ENCODE measurements around the gene ASAP2. TPM values are rescaled to one million over a fixed set of nuclear protein-coding genes. Genes with fewer than 3 reads are reported as not detected.

ASAP2 gene
- polyA plus RNA-seq, 1 donor from 2014 or later = 41.0 TPM

DNA sequence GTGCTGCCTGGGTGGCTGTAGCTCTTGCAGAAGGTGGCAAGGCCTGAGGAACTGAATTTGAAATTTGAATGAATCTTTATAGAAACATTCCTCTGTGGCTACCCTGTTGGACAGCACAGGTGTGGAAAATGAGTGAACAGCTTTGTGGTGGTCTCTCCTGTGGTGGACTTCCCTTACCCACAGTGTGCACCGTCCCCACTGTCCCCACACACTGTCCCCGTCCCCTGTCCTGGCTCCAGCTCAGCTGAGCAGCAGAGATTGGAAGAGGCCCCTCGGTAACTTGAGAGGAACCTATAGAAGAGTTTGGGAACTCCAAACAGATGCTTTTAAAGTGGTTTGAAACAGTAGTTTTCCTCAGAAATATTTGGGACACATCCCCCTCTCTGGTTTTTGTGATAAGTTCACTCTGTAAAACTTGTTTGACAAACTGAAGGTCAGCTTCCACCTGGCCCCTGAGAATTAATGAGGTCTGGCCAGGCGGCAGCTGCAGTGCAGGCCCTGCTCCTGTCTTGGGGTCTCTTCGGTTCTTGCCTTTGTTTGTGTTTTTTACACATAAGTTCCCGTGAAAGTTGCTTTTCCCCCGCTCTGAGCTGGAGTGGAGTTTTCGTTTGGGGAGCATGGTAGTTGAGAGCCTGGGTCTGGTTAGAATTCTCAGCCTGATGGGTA, 63.2 kb downstream of the ASAP2 start:
- H3K9me2 ChIP-seq (ENCODE audit: insufficient read depth, low read length) = no peaks in the 10 kb centered on the region
- H3K9ac ChIP-seq (ENCODE audit: low read length) = no peak overlapping the region
- no peak overlapping the region for H3K4me2 ChIP-seq (ENCODE audit: low read length)
- no peaks in the 10 kb centered on the region for H3K36me3 ChIP-seq (ENCODE audit: insufficient read depth, low read length)
- no peak overlapping the region for H3K4me3 ChIP-seq (ENCODE audit: low read length)
- no peaks in the 10 kb centered on the region for H3F3A ChIP-seq (ENCODE audit: insufficient read depth, low read length, poor library complexity, severe bottlenecking)
- no peaks in the 10 kb centered on the region for H4K20me1 ChIP-seq (ENCODE audit: insufficient read depth)
- no peaks in the 10 kb centered on the region for H3K27me3 ChIP-seq (ENCODE audit: insufficient read depth, low read depth, low read length)
- TF ChIP-seq SMC3 (conservative IDR thresholded peaks at IDR 0.05; ENCODE audit: poor library complexity) (no peak), MXI1 (conservative IDR thresholded peaks at IDR 0.05; ENCODE audit: poor library complexity, severe bottlenecking) (no peak), POLR2AphosphoS5 (IDR thresholded peaks at IDR 0.05) (no peak), EZH2 (IDR thresholded peaks at IDR 0.05; ENCODE audit: borderline replicate concordance, insufficient read depth, low read length, poor library complexity, severe bottlenecking) (no peak), EP300 (conservative IDR thresholded peaks at IDR 0.05; ENCODE audit: poor library complexity, severe bottlenecking) (no peak), TAF1 (IDR thresholded peaks at IDR 0.05; ENCODE audit: low read depth) (no peak), RAD21 (conservative IDR thresholded peaks at IDR 0.05) (no peak)
- TF ChIP-seq, protein P1, sequence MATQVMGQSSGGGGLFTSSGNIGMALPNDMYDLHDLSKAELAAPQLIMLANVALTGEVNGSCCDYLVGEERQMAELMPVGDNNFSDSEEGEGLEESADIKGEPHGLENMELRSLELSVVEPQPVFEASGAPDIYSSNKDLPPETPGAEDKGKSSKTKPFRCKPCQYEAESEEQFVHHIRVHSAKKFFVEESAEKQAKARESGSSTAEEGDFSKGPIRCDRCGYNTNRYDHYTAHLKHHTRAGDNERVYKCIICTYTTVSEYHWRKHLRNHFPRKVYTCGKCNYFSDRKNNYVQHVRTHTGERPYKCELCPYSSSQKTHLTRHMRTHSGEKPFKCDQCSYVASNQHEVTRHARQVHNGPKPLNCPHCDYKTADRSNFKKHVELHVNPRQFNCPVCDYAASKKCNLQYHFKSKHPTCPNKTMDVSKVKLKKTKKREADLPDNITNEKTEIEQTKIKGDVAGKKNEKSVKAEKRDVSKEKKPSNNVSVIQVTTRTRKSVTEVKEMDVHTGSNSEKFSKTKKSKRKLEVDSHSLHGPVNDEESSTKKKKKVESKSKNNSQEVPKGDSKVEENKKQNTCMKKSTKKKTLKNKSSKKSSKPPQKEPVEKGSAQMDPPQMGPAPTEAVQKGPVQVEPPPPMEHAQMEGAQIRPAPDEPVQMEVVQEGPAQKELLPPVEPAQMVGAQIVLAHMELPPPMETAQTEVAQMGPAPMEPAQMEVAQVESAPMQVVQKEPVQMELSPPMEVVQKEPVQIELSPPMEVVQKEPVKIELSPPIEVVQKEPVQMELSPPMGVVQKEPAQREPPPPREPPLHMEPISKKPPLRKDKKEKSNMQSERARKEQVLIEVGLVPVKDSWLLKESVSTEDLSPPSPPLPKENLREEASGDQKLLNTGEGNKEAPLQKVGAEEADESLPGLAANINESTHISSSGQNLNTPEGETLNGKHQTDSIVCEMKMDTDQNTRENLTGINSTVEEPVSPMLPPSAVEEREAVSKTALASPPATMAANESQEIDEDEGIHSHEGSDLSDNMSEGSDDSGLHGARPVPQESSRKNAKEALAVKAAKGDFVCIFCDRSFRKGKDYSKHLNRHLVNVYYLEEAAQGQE (IDR thresholded peaks at IDR 0.05; ENCODE audit: borderline replicate concordance) = no peak
- TF ChIP-seq, protein P2, sequence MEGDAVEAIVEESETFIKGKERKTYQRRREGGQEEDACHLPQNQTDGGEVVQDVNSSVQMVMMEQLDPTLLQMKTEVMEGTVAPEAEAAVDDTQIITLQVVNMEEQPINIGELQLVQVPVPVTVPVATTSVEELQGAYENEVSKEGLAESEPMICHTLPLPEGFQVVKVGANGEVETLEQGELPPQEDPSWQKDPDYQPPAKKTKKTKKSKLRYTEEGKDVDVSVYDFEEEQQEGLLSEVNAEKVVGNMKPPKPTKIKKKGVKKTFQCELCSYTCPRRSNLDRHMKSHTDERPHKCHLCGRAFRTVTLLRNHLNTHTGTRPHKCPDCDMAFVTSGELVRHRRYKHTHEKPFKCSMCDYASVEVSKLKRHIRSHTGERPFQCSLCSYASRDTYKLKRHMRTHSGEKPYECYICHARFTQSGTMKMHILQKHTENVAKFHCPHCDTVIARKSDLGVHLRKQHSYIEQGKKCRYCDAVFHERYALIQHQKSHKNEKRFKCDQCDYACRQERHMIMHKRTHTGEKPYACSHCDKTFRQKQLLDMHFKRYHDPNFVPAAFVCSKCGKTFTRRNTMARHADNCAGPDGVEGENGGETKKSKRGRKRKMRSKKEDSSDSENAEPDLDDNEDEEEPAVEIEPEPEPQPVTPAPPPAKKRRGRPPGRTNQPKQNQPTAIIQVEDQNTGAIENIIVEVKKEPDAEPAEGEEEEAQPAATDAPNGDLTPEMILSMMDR (IDR thresholded peaks at IDR 0.05; ENCODE audit: poor library complexity, severe bottlenecking) = no peak
- no peaks in the 10 kb centered on the region for H3K9me3 ChIP-seq (ENCODE audit: low read length)
- H3K27ac ChIP-seq (ENCODE audit: low read length) = no peak overlapping the region
- no peak overlapping the region for H2AFZ ChIP-seq (ENCODE audit: low read depth, low read length)
- peaks cover 37% of the 10 kb centered on the region for H3K79me2 ChIP-seq (replicated peaks; ENCODE audit: insufficient read depth, low read length)

DNA sequence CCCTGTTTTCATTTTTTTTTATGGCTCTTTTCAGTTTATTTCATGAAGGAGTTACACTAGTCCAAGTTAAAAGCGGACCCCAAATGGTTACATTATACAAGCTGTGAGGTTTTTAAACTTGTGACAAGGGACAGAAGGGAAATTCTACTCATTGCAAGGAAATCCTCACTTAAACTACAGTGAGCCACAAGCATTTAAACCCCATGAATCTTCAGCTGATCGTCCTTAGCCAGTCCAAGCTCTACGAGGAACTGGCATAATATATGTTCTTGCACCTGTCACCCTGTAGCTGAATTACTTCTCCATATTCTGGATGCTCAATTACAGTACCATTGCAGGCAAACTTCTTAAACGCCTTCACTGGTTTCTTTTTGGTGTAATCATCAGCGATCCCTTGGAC, 64.5 kb downstream of the ASAP2 start:
- Histone ChIP-seq H3K9me3 (ENCODE audit: low read length) (no peaks in the 10 kb centered on the region), H3F3A (ENCODE audit: insufficient read depth, low read length, poor library complexity, severe bottlenecking) (no peaks in the 10 kb centered on the region), H3K27ac (ENCODE audit: low read length) (no peak overlapping the region), H2AFZ (ENCODE audit: low read depth, low read length) (no peak overlapping the region), H3K4me3 (ENCODE audit: low read length) (no peak overlapping the region), H3K36me3 (ENCODE audit: insufficient read depth, low read length) (no peaks in the 10 kb centered on the region), H3K9me2 (ENCODE audit: insufficient read depth, low read length) (no peaks in the 10 kb centered on the region), H3K4me2 (ENCODE audit: low read length) (no peak overlapping the region), H3K9ac (ENCODE audit: low read length) (no peak overlapping the region), H4K20me1 (ENCODE audit: insufficient read depth) (no peaks in the 10 kb centered on the region), H3K79me2 (replicated peaks; ENCODE audit: insufficient read depth, low read length) (peaks cover 49% of the 10 kb centered on the region), H3K27me3 (ENCODE audit: insufficient read depth, low read depth, low read length) (no peaks in the 10 kb centered on the region)
- no peak for TF ChIP-seq EP300 (conservative IDR thresholded peaks at IDR 0.05; ENCODE audit: poor library complexity, severe bottlenecking)
- no peak for TF ChIP-seq EZH2 (IDR thresholded peaks at IDR 0.05; ENCODE audit: borderline replicate concordance, insufficient read depth, low read length, poor library complexity, severe bottlenecking)
- TF ChIP-seq TAF1 (IDR thresholded peaks at IDR 0.05; ENCODE audit: low read depth) = no peak
- TF ChIP-seq, protein P1 (IDR thresholded peaks at IDR 0.05; ENCODE audit: borderline replicate concordance) = no peak
- TF ChIP-seq POLR2AphosphoS5 (IDR thresholded peaks at IDR 0.05) = no peak
- TF ChIP-seq, protein P2 (IDR thresholded peaks at IDR 0.05; ENCODE audit: poor library complexity, severe bottlenecking) = no peak
- no peak for TF ChIP-seq MXI1 (conservative IDR thresholded peaks at IDR 0.05; ENCODE audit: poor library complexity, severe bottlenecking)
- no peak for TF ChIP-seq RAD21 (conservative IDR thresholded peaks at IDR 0.05)
